Mucosa of descending colon (tissue), 3 donors: ENCODE data around the gene PCDHB4. TPM values are rescaled to one million over a fixed set of nuclear protein-coding genes. Genes with fewer than 3 reads are reported as not detected.
"Not testable (repeated sequence)": the region's sequence is repeated elsewhere in the genome, so short reads cannot be mapped to it uniquely, and the experiment has no call there.

ENCODE experiments used
- ATAC-seq: fragments of 200-7000 bp; cut with Tn5 transposase; one replicate; pipeline ENCODE4 v1.9.1; 2020; ENCODE audit warnings: mild to moderate bottlenecking, moderate library complexity
- DNase-seq, 3 donors: peaks; one replicate each; pipeline ENCODE4 v3.0.0-alpha.2; 2020
- H3K36me3 ChIP-seq: fragments of 200-600 bp; one replicate; pipeline ENCODE4 v1.8.0; 2021; ENCODE audit warnings: low read depth, mild to moderate bottlenecking
- H3K4me1 ChIP-seq: fragments of 200-600 bp; one replicate; pipeline ENCODE4 v1.8.0; 2021; ENCODE audit warnings: low read depth, mild to moderate bottlenecking
- H3K4me3 ChIP-seq: fragments of 200-600 bp; one replicate; pipeline ENCODE4 v1.8.0; 2021; ENCODE audit warnings: mild to moderate bottlenecking
- H3K9me3 ChIP-seq: fragments of 200-600 bp; one replicate; pipeline ENCODE4 v1.8.0; 2021; ENCODE audit warnings: mild to moderate bottlenecking
- CTCF ChIP-seq: fragments of 200-600 bp; IDR thresholded peaks from one replicate; pipeline ENCODE4 v1.8.0; 2022; ENCODE audit warnings: antibody characterized with exemption, mild to moderate bottlenecking
- intact Hi-C, 2 donors: fragments of 100-400 bp; cut with DNase I in 1 of 2; cut with micrococcal nuclease in 1 of 2; formaldehyde crosslinking; loops; one replicate each; pipeline versions ENCODE4 v1.11.0 to v1.11.1; 2022; cut with DNase I, micrococcal nuclease
- total RNA-seq, 3 donors: library from RNA; stranded (reverse); fragmentation: NEBNext Ultra II Directional in 2 of 3; extraction: Animal tissue kit (Norgen Biotek cat#: 25700) in 2 of 3; gene quantifications; one replicate each; pipeline versions ENCODE4 v1.2.1 to v1.2.4, GENCODE V29; 2021 to 2023
- donor health status: DM: no; HTN: no; CAD: no; lungs with moderate emphysema.
- donor health status: DM: no; HTN: no; CAD: no.
- donor health status: DM: no; HTN: yes; CAD: no.

PCDHB4 gene
- total RNA-seq, 3 donors from 2014 or later = 0.35 to 3.4 (median 0.80) TPM

- Histone ChIP-seq H3K9me3 (peaks cover 51% of the 10 kb centered on the region), H3K4me3 (no peak within 1 kb of the TSS), H3K4me1 (no peaks in the 10 kb centered on the region), H3K36me3 (no peaks in the 10 kb centered on the region)
- ATAC-seq = no peak
- DNase-seq = no peak
- intact Hi-C loops = no loop called here
- no peak for TF ChIP-seq CTCF
Observed at GRCh38 chr5:141172381-141173204, 51.0 kb downstream of the PCDHB4 start, which contains the start of gene PCDHB7. PCDHB7 (plus strand) TSS chr5:141172644; CDS start chr5:141172836, 192 bp downstream.

GRCh38 chr5:141174291-141175104, 52.9 kb downstream of the PCDHB4 start:
- intact Hi-C loops, H3K4me3 ChIP-seq, H3K36me3 ChIP-seq, H3K4me1 ChIP-seq, ATAC-seq, DNase-seq: not testable (repeated sequence)
- H3K9me3 ChIP-seq = peaks cover 59% of the 10 kb centered on the region

Other genes starting within 250 kb of the PCDHB4 start
- gene PCDHA12, start 246.5 kb upstream of the PCDHB4 start, total RNA-seq = under 1 TPM in 2 of 3 donors, not detected in 1; 0.14 to 0.41 TPM
- under 1 TPM in 2 of 3 donors, not detected in 1; 0.23 to 0.32 TPM for gene PCDHA13, start 239.7 kb upstream of the PCDHB4 start, total RNA-seq
- gene PCDHAC1, start 195.5 kb upstream of the PCDHB4 start, total RNA-seq = under 1 TPM; 0.14 to 0.95 (median 0.24) TPM
- gene PCDHAC2, start 155.3 kb upstream of the PCDHB4 start, total RNA-seq = 1 to 10 TPM in 1 of 3 donors, under 1 TPM in 2; 0.31 to 1.3 (median 0.61) TPM
- under 1 TPM in 1 of 3 donors, not detected in 2; 0.25 TPM for gene PCDHB1, start 70.4 kb upstream of the PCDHB4 start, total RNA-seq
- 1 to 10 TPM in 2 of 3 donors, under 1 TPM in 1; 0.82 to 5.5 (median 1.1) TPM for gene PCDHB2, start 27.2 kb upstream of the PCDHB4 start, total RNA-seq
- 1 to 10 TPM in 1 of 3 donors, under 1 TPM in 2; 0.58 to 1.9 (median 0.90) TPM for gene PCDHB3, start 21.3 kb upstream of the PCDHB4 start, total RNA-seq
- gene PCDHB5, start 13.4 kb downstream of the PCDHB4 start, total RNA-seq = 1 to 10 TPM in 1 of 3 donors, under 1 TPM in 2; 0.41 to 3.0 (median 0.60) TPM
- under 1 TPM; 0.24 to 0.60 (median 0.29) TPM for gene PCDHB6, start 28.2 kb downstream of the PCDHB4 start, total RNA-seq
- 1 to 10 TPM in 1 of 3 donors, under 1 TPM in 1, not detected in 1; 0.55 to 2.5 TPM for gene PCDHB7, start 50.8 kb downstream of the PCDHB4 start, total RNA-seq
- 1 to 10 TPM in 1 of 3 donors, under 1 TPM in 2; 0.12 to 2.1 (median 0.72) TPM for gene PCDHB8, start 56.0 kb downstream of the PCDHB4 start, total RNA-seq
- gene PCDHB16, start 60.6 kb downstream of the PCDHB4 start, total RNA-seq = 1 to 10 TPM in 1 of 3 donors, under 1 TPM in 2; 0.49 to 3.4 (median 0.89) TPM
- 1 to 10 TPM in 1 of 3 donors, under 1 TPM in 2; 0.26 to 2.4 (median 0.70) TPM for gene PCDHB9, start 65.3 kb downstream of the PCDHB4 start, total RNA-seq
- 1 to 10 TPM in 1 of 3 donors, under 1 TPM in 2; 0.35 to 4.9 (median 0.60) TPM for gene PCDHB10, start 70.5 kb downstream of the PCDHB4 start, total RNA-seq
- gene PCDHB11, start 77.8 kb downstream of the PCDHB4 start, total RNA-seq = 1 to 10 TPM in 2 of 3 donors, under 1 TPM in 1; 0.55 to 5.8 (median 1.3) TPM
- 1 to 10 TPM in 1 of 3 donors, under 1 TPM in 2; 0.52 to 3.9 (median 0.67) TPM for gene PCDHB12, start 86.9 kb downstream of the PCDHB4 start, total RNA-seq
- gene PCDHB13, start 92.1 kb downstream of the PCDHB4 start, total RNA-seq = 1 to 10 TPM; 1.2 to 4.3 (median 1.9) TPM
- gene PCDHB14, start 101.5 kb downstream of the PCDHB4 start, total RNA-seq = 1 to 10 TPM in 2 of 3 donors, under 1 TPM in 1; 0.98 to 6.1 (median 2.0) TPM
- gene PCDHB15, start 123.6 kb downstream of the PCDHB4 start, total RNA-seq = 1 to 10 TPM in 2 of 3 donors, under 1 TPM in 1; 0.69 to 4.3 (median 1.2) TPM
- 1 to 10 TPM; 1.2 to 1.7 (median 1.5) TPM for gene SLC25A2, start 182.2 kb downstream of the PCDHB4 start, total RNA-seq
- 10 to 100 TPM; 52.6 to 70.4 (median 56.9) TPM for gene TAF7, start 199.0 kb downstream of the PCDHB4 start, total RNA-seq
- gene PCDHGA1, start 208.7 kb downstream of the PCDHB4 start, total RNA-seq = 1 to 10 TPM in 1 of 3 donors, under 1 TPM in 2; 0.35 to 1.6 (median 0.43) TPM
- 1 to 10 TPM in 1 of 3 donors, under 1 TPM in 2; 0.41 to 3.8 (median 0.51) TPM for gene PCDHGA2, start 216.9 kb downstream of the PCDHB4 start, total RNA-seq
- gene PCDHGA3, start 222.0 kb downstream of the PCDHB4 start, total RNA-seq = 1 to 10 TPM in 1 of 3 donors, under 1 TPM in 2; 0.24 to 2.2 (median 0.43) TPM
- gene PCDHGB1, start 228.3 kb downstream of the PCDHB4 start, total RNA-seq = 1 to 10 TPM; 1.0 to 4.1 (median 1.2) TPM
- 1 to 10 TPM in 2 of 3 donors, under 1 TPM in 1; 0.90 to 4.6 (median 1.2) TPM for gene PCDHGA4, start 233.2 kb downstream of the PCDHB4 start, total RNA-seq
- 1 to 10 TPM; 1.5 to 5.7 (median 2.8) TPM for gene PCDHGB2, start 238.2 kb downstream of the PCDHB4 start, total RNA-seq
- 1 to 10 TPM; 1.2 to 4.2 (median 1.2) TPM for gene PCDHGA5, start 242.3 kb downstream of the PCDHB4 start, total RNA-seq
- 1 to 10 TPM; 2.0 to 6.3 (median 2.0) TPM for gene PCDHGB3, start 248.4 kb downstream of the PCDHB4 start, total RNA-seq